Activated T-cell treated with anti-CD3 and anti-CD28 coated beads, Interleukin-2, amount 50 U/mL, for 4 hours (primary cell): Measurements from ENCODE around the gene SGCE. TPM values are rescaled to one million over a fixed set of nuclear protein-coding genes. Genes with fewer than 3 reads are reported as not detected.

Experiments
- ATAC-seq, 2 donors: fragments of 200-7000 bp; cut with Tn5 transposase; one replicate each; pipeline ENCODE4 v1.10.0; 2021
- DNase-seq: peaks from one replicate; pipeline ENCODE4 v3.0.0-alpha.2; 2020
- H3K27me3 Mint-ChIP-seq: one replicate; pipeline ENCODE4 v1.8.0; 2021; ENCODE audit warnings: low read depth, mixed read lengths
- H3K36me3 Mint-ChIP-seq: one replicate; pipeline ENCODE4 v1.8.0; 2022; ENCODE audit warnings: mixed read lengths; ENCODE audit not compliant: insufficient read depth
- H3K4me1 Mint-ChIP-seq: one replicate; pipeline ENCODE4 v1.8.0; 2021; ENCODE audit warnings: low read depth, mixed read lengths
- H3K4me3 Mint-ChIP-seq: one replicate; pipeline ENCODE4 v1.8.0; 2021; ENCODE audit warnings: mild to moderate bottlenecking, moderate library complexity, mixed read lengths
- H3K9me3 Mint-ChIP-seq: one replicate; pipeline ENCODE4 v1.8.0; 2021; ENCODE audit warnings: mixed read lengths
- total RNA-seq, 3 donors: library from RNA; stranded (reverse); gene quantifications; one replicate each; pipeline ENCODE4 v1.2.1, GENCODE V29; 2021

The SGCE gene
- total RNA-seq, 3 donors from 2014 or later: 0.45 to 0.73 (median 0.63) TPM

DNA sequence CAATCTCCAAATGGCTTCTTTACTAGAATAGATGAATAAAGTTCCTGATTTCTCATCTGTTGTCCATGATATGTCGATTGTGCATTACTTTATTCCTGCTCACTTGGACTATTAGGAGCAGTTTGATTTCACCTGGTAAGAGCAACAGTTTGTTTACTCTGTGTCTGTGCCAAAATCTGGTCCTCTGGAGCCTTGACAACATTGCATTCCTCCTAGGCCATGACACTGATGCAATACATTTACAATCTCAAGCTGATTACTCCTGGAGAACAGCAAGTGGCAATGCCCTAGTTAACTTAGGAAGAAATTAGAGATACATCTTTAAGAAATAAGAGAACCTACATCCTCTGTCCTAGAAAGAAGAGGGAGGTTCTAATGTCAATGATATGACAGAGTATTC lies 71.8 kb downstream of the SGCE start:
- H3K4me3 Mint-ChIP-seq: no peak overlapping the region
- H3K4me1 Mint-ChIP-seq: peaks cover 2% of the 10 kb centered on the region
- ATAC-seq: no peak
- H3K36me3 Mint-ChIP-seq: peaks cover 28% of the 10 kb centered on the region
- peaks cover 6% of the 10 kb centered on the region for H3K9me3 Mint-ChIP-seq
- no peak for DNase-seq
- no peaks in the 10 kb centered on the region for H3K27me3 Mint-ChIP-seq

DNA sequence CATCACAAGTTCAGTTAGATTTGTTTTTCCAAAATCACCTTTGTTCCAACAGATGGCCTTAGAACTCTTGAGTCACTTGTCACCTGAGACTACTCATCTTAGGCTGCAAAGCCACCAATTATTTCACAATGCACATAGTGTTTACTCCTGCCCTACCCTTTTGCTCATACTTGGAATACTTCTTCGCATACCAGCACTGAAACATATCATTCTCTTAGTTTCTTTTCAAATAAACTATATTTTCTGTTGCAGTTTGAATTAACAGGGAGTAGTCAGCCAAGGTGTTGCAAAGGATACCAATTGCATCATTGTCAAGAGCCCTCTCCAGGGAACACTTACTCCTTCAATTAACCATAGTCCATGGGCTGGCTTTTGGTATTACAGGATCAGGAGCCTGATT lies 75.3 kb downstream of the SGCE start:
- peak in 1 of 2 donors; percentile 25 for ATAC-seq
- peaks cover 49% of the 10 kb centered on the region for H3K36me3 Mint-ChIP-seq
- peaks cover 11% of the 10 kb centered on the region for H3K9me3 Mint-ChIP-seq

DNA sequence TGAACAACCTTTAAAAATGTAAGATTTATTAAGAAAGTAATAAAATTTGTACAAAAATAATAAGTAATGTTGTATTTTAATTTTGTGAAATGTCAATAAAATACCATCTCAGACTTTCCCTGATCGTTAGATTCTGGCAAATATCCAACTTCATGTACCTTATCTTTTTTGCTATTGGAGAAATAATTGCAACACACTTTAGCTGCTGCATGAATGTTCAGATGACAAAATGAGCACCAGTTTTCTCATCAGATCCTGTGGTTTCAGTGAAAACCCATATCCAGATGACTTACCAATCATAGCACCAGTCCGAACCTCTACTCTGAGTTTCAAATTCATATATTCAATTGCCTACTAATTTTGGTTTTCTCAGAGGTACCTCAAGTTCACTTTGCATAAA lies 76.5 kb downstream of the SGCE start:
- H3K4me1 Mint-ChIP-seq: peaks cover 2% of the 10 kb centered on the region
- ATAC-seq: no peak
- no peaks in the 10 kb centered on the region for H3K27me3 Mint-ChIP-seq
- no peak overlapping the region for H3K4me3 Mint-ChIP-seq
- peaks cover 19% of the 10 kb centered on the region for H3K9me3 Mint-ChIP-seq
- DNase-seq: no peak
- H3K36me3 Mint-ChIP-seq: peaks cover 57% of the 10 kb centered on the region

More for the DNA sequence above, 75.3 kb downstream of the SGCE start:
- H3K4me1 Mint-ChIP-seq: peaks cover 2% of the 10 kb centered on the region
- no peak for DNase-seq
- no peak overlapping the region for H3K4me3 Mint-ChIP-seq
- H3K27me3 Mint-ChIP-seq: no peaks in the 10 kb centered on the region

DNA sequence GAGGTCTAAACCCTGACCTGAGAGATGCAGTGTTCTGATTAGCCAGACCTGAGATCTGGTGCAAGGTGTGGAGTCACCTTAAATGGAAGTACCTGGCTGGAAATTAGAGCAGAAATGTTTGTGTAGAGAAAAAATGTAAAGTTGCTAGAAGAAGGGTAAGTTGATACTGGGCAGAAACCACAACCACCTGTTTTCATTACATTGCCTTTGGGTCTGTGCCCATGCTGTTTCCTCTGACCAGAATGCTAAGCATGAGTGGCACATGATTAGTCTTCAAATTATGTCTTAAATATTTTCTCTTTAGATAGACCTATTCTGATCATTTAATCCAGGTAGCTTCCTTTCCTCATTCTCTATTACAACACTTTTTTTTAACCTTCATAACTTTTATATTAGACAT lies 77.3 kb downstream of the SGCE start:
- H3K4me1 Mint-ChIP-seq: peaks cover 2% of the 10 kb centered on the region
- ATAC-seq: no peak

DNA sequence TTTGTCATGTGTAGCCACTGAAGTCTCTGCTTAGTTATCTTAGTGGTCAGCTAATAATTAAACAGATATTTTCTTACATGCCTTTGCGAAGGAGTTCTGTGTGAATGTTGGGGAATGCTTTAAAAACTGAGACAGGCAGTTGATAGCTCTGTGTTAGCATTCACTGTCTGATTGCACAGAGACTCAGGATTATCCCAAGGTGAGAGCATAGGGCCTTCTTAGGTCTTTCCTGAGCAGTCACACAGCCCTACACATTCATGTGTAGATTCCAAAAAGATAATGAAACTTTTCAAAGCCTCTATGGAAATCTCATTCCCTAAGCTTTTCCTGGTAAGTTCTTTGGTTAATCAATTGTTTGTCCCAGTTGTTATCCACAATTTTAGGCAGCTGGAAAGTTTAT lies 78.6 kb downstream of the SGCE start:
- Mint-ChIP-seq H3K4me1 (peaks cover 2% of the 10 kb centered on the region), H3K4me3 (no peak overlapping the region), H3K27me3 (no peaks in the 10 kb centered on the region), H3K9me3 (peaks cover 24% of the 10 kb centered on the region), H3K36me3 (peaks cover 74% of the 10 kb centered on the region)
- ATAC-seq (no peak), DNase-seq (no peak)

More for the DNA sequence above, 77.3 kb downstream of the SGCE start:
- H3K9me3 Mint-ChIP-seq: peaks cover 24% of the 10 kb centered on the region
- no peaks in the 10 kb centered on the region for H3K27me3 Mint-ChIP-seq
- no peak overlapping the region for H3K4me3 Mint-ChIP-seq
- no peak for DNase-seq
- peaks cover 64% of the 10 kb centered on the region for H3K36me3 Mint-ChIP-seq

DNA sequence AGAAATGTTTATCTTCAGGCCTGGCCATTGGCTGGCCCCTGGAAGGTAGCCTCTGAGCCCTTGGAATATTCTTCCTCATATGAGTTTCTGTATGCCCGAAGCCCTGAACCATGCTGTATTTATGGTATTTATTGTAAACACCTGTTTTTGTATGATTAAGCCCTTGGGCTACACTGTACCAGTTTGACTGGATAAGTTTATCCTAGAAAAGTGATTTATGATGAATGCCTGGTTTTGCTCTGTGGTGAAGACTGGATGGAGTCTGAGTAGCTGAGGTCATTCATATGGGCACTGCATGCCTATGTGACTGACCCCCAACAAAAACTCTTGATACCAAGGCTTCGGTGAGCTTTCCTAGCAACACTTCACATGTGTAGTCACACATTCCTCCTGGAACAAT lies 79.6 kb downstream of the SGCE start:
- Mint-ChIP-seq H3K4me3 (no peak overlapping the region), H3K4me1 (peaks cover 2% of the 10 kb centered on the region), H3K9me3 (peaks cover 21% of the 10 kb centered on the region), H3K27me3 (no peaks in the 10 kb centered on the region), H3K36me3 (peaks cover 76% of the 10 kb centered on the region)
- ATAC-seq (no peak), DNase-seq (no peak)

DNA sequence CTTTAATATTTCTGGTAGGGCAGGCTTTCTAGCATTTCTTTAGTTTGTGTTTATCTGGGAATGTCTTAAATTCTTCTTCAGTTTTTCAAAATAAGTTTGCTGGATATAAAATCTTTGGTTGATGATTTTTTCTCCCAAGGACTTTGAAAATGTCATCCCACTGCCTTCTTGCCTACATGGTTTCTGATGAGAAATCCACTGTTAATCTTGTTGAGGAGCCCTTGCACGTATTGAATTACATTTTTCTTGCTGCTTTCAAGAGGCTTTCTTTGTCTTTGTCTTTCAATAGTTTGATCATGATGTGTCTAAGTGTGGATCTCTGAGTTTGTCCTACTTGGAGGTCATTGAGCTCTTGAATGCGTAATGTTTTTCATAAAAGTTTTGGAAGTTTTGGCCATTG lies 80.3 kb downstream of the SGCE start:
- Mint-ChIP-seq H3K9me3 (peaks cover 18% of the 10 kb centered on the region), H3K4me3 (no peak overlapping the region), H3K36me3 (peaks cover 76% of the 10 kb centered on the region), H3K27me3 (no peaks in the 10 kb centered on the region), H3K4me1 (peaks cover 2% of the 10 kb centered on the region)
- no peak for DNase-seq
- ATAC-seq: no peak

DNA sequence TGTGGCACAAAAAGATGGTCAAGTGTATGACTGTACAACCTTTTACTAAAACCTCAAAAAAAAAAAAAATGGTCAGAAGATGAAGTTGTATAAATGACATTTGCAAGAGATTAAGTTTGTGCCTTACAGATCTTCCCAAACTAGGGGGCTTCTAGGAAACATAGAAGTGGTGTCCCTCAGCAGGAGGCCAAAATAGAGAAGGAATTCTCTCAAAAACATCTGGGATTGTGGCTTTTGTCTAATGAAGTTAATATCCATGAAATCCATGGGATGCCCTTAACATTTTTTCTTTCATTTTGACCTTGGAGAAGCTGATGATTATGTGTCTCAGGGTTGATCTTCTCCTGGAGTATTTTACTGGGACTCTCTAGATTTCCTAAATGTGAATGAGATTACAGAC lies 84.1 kb downstream of the SGCE start:
- ATAC-seq (no peak), DNase-seq (no peak)
- Mint-ChIP-seq H3K4me1 (no peaks in the 10 kb centered on the region), H3K27me3 (no peaks in the 10 kb centered on the region), H3K4me3 (no peak overlapping the region), H3K36me3 (peaks cover 62% of the 10 kb centered on the region), H3K9me3 (peaks cover 21% of the 10 kb centered on the region)

DNA sequence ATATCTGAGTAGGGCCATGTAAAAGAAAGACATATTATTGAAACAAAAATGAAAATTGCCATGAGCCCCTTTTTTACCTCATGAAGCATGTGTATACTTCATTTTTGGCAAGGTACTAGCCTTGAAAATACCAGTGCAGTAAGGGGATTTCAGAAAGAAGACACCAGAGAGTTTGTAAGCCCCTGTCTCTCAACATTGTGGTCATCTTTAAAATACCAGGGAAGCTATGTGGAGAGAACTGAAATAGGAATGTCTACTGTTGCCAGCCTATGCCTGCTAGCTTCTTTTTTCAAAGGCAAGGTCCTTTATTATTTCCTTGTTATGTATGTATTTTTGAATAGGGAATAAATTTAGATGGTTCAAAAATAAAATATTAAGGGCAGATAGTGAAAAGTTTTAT lies 88.5 kb downstream of the SGCE start:
- peaks cover 28% of the 10 kb centered on the region for H3K36me3 Mint-ChIP-seq
- ATAC-seq (no peak), DNase-seq (no peak)
- H3K27me3 Mint-ChIP-seq: no peaks in the 10 kb centered on the region
- peaks cover 3% of the 10 kb centered on the region for H3K9me3 Mint-ChIP-seq
- H3K4me1 Mint-ChIP-seq: no peaks in the 10 kb centered on the region
- no peak overlapping the region for H3K4me3 Mint-ChIP-seq

DNA sequence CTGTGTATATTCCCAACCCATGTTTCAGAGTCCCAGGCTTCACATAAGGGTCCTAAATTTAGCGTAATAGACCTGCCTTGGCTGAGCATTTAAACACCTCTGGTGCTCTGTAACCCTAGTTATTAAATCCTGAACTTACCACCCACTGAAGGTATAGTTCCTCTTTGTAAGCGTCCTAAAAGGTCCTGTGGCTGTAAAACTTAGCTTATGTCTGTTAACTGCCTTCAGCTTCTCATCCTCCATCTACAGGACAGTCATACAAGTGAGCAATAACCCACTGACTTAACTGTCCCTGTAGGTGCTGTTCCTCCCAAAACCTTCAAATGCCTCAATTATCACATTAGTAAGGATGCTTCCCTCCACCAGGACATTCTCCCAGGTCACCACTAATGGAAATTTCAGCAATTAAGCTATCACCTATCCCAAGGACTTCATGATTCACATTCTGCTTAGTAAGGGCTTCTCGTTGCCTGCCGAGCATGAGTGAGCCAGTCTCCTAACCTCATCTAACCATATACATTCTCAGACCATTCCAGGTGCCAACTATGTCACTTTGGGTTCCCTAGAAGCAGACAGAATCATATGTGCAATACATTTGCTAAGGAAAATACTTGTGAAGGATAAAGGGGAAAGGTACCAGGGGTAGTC lies 90.6 kb downstream of the SGCE start:
- no peak for ATAC-seq
- Mint-ChIP-seq H3K4me1 (no peaks in the 10 kb centered on the region), H3K36me3 (peaks cover 19% of the 10 kb centered on the region), H3K27me3 (no peaks in the 10 kb centered on the region), H3K9me3 (peaks cover 3% of the 10 kb centered on the region), H3K4me3 (no peak overlapping the region)
- no peak for DNase-seq

DNA sequence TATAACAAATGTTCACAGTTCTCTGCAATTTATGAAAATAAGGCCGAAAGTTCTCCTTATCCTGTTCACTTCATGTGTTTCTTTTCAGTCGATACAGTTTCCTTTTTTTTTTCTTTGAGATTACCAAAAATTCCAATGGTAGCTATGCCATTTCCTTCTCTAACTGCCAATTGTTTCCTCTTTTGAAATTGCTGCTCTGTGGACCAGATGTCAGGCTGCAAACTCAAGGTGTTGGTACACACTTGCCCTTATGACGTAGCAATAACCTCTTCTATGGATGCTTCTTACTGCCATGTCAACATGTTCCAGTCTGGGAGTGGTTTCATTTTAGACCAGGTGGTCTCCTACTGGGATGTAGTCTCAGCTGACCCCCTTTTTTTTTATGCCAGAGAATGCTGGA lies 93.4 kb downstream of the SGCE start:
- H3K27me3 Mint-ChIP-seq: no peaks in the 10 kb centered on the region
- no peaks in the 10 kb centered on the region for H3K9me3 Mint-ChIP-seq
- H3K4me1 Mint-ChIP-seq: no peaks in the 10 kb centered on the region
- H3K4me3 Mint-ChIP-seq: no peak overlapping the region
- ATAC-seq: no peak
- H3K36me3 Mint-ChIP-seq: peaks cover 22% of the 10 kb centered on the region
- DNase-seq: no peak

DNA sequence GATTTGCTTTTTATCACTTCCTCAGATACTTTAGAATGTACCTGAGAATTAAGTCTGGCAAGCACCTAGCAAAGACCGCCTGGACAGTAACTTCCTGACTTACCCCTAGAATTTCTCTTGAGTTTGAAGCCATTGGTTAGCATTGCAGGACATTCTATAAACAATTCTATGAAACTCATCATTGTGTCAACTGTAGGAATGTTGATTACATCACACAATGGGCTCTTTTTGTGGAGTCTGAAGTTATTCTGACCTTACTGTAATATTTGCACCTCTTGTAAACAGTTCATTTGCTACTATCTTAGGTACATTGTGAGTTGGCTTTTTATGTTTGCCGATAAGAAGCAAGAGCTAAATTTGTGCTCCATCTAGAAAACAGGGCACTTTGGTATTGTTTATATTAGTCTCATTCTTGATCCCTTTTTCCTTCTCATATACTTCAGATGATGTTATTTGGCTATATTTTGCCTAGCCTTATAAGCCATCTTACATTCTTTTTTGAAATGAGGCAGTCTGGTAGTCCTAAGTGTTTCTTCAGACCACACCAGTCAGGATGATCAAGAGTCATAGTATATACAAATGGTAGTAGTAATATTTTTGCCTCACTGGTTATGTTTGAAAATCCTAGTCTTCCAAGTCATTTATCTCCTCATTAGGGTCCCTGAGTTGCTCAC lies 94.0 kb downstream of the SGCE start:
- Mint-ChIP-seq H3K4me3 (no peak overlapping the region), H3K4me1 (no peaks in the 10 kb centered on the region), H3K9me3 (no peaks in the 10 kb centered on the region), H3K36me3 (peaks cover 25% of the 10 kb centered on the region), H3K27me3 (no peaks in the 10 kb centered on the region)
- DNase-seq (no peak), ATAC-seq (no peak)

DNA sequence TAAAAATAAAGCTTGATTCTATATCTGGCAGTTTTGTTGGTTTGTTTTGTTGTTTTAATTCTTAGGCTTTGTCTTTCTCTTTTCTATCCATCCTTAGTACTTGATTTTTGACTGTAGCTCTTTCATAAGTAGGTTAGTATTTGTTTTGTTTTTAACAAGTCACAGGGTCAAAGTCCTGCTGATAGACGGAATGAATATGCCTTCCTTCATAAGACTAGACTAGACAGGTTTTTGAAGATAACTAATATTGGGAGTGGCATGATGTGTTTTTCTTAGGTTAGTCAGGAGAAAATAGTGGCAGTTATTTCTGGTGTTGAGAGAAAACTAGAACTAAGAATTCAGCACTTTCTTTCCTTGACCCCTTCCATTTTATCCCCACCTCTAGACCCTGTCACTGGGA lies 96.0 kb downstream of the SGCE start:
- ATAC-seq (no peak), DNase-seq (no peak)
- Mint-ChIP-seq H3K4me1 (no peaks in the 10 kb centered on the region), H3K4me3 (no peak overlapping the region), H3K9me3 (no peaks in the 10 kb centered on the region), H3K27me3 (no peaks in the 10 kb centered on the region), H3K36me3 (peaks cover 23% of the 10 kb centered on the region)

DNA sequence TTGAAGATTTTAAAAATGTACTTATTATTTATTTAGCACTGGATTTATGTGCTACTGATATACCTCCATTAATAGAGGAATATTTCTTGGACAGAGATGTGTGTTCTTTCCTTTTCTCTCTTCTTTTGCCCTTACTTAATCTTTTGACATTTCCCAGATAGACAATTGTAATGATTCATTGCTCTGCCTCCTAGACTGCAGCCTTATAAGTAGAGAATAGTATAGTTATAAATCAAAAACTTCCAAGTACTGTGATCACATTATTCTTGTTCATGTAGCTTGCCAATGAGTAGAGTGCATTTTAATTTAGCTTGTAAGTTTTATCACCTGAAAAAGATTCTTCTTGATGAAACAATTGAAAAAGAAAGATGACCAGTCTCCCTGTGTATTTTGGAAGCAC lies 98.7 kb downstream of the SGCE start:
- no peak for ATAC-seq
- no peak for DNase-seq
- H3K4me3 Mint-ChIP-seq: no peak overlapping the region
- H3K9me3 Mint-ChIP-seq: no peaks in the 10 kb centered on the region
- no peaks in the 10 kb centered on the region for H3K4me1 Mint-ChIP-seq
- H3K36me3 Mint-ChIP-seq: peaks cover 31% of the 10 kb centered on the region
- H3K27me3 Mint-ChIP-seq: no peaks in the 10 kb centered on the region

DNA sequence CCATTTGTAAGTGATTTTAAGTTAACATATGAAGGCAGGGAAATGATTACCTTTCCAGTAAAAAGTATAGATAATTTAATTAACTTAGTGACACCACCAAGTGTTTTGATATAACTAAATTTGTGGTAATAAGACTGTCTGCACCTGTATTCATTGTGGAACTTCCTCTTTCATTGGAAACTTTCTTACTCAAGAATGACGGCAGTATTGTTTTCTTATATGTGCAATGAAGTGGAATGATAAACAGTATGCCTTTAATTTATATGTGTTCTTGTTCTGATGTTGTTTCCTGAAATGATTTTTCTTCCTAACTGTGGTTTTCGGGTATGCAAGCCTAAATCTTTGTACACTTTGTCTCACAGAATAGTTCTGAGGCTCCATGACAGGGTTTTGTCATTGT lies 99.9 kb downstream of the SGCE start:
- no peak for ATAC-seq
- Mint-ChIP-seq H3K9me3 (no peaks in the 10 kb centered on the region), H3K36me3 (peaks cover 31% of the 10 kb centered on the region), H3K27me3 (no peaks in the 10 kb centered on the region), H3K4me1 (no peaks in the 10 kb centered on the region), H3K4me3 (no peak overlapping the region)
- DNase-seq: no peak
